Activated CD8-positive, alpha-beta memory T cell treated with anti-CD3 and anti-CD28 coated beads for 36 hours (primary cell): ENCODE results near the gene ANKRD34A. TPM values are rescaled to one million over a fixed set of nuclear protein-coding genes. Genes with fewer than 3 reads are reported as not detected.

Experiments
- CTCF ChIA-PET: fragments of 350-600 bp; sonication (Branson Sonifier 250); formaldehyde crosslinking; loops from one replicate; lab custom pipeline; 2021; ENCODE audit warnings: antibody characterized with exemption; lab: Charles Lee
- POLR2A ChIA-PET: fragments of 350-600 bp; sonication (Branson Sonifier 250); formaldehyde crosslinking; loops from one replicate; lab custom pipeline; 2021; ENCODE audit warnings: antibody characterized with exemption; lab: Charles Lee
- total RNA-seq, 2 experiments: library from RNA; stranded (reverse); gene quantifications; one replicate each; pipeline ENCODE4 v1.2.3, GENCODE V29; 2021

ANKRD34A gene
- total RNA-seq, 2 experiments from 2014 or later: 10.0 to 13.2 TPM

DNA sequence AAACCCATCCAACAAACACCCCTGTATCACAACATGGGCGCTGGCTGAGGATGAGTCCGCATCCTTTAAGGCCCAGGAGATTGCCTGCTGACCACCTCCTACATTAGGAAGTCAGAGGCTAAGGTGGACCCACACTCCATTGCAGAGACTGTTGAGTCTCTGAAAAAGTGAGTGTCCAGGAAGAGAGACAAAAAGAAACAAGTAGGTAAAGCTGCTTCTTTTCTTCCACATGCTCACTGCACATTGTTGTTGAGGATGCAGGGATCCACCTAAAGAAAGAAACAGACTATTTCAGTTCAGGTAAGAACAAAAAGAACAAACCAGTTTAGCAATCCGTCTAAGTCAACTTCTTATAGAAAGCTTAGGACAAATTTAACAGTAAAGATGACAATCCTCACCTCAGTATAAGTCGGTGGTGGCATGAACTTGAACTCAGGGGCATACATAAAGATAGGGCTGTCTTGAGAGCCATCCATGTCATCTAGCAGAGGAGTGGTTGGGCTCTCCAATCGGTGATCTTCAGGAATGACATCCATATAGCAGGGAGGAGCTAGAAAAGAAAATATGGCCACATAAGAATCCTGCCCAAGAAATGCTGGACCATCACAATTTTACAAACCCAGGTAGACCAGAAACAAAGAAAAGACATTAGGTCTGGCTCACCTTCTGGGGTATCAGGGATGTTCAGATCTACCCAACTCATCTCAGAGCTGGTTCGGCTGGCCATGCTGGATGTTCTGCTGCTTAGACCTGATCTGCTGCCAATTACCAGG lies 29.4 kb upstream of the ANKRD34A start:
- ChIA-PET POLR2A (interaction anchor here (1.2 to 3.5 kb wide), 2 partner anchors 14 to 31 kb away, joined by 5 to 19 read pairs; no protein-coding TSS in a partner anchor), CTCF (interaction anchor here (1.2 to 4.8 kb wide), 5 partner anchors 9 to 149 kb away, joined by 3 to 27 read pairs (median 7); partner anchors contain the start of gene NUDT17)

DNA sequence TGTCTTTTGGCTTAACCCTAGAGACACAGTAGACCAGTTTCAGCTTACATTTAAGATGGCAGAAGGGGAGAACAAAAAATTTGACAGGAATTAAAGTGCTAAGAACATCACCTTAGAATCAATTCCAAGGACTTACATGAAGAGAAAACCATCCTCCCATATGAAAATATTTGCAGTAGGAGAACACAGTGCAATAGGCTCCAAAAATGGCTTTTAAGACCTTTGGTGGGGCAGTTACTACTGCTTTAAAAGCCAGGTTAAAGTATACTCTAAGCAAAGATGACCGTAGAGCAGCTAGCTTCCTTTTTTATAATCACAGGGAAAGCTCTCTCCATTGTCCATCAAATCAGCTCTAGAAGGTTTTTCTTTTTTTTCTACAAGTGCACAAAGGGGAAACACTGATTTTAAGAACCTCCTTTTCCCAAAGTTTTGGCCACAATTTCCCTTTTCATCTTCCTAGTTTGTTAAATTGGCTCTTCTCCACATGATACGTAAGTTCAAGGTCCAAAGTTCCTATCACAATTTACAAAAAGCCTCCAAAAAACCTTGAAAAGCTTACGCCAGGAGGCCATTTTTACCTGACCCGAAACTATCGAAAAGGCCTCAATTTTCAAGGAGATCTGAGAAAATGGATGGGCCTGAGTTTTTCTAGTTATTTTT lies 28.7 kb upstream of the ANKRD34A start:
- POLR2A ChIA-PET: interaction anchor here (1.2 to 3.5 kb wide), 2 partner anchors 14 to 30 kb away, joined by 5 to 19 read pairs; no protein-coding TSS in a partner anchor
- CTCF ChIA-PET: interaction anchor here (1.1 to 4.8 kb wide), 7 partner anchors 8 to 148 kb away, joined by 3 to 27 read pairs (median 4); partner anchors contain the start of genes NUDT17 and RBM8A

DNA sequence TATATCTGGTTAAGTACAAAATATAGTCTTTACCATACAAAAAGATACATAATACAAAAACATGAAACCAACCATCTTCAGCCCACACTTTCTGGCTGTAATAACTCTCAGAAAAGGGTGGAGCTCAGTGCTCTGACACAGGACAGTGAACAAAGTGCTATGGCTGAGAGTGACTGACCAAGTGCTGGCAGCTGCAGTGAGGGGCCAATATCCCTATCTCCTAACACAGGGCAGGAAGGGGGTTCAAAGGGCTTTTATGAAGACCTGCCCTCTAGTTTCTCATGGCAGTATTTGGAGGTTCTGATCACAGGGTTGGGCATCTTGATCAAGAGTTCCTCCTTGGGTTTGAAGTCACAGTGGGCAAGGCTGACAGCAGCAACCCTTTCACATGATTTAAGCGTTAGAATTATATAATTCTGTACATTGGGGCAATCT lies 28.1 kb upstream of the ANKRD34A start:
- ChIA-PET CTCF (interaction anchor here (1.1 to 4.8 kb wide), 7 partner anchors 8 to 147 kb away, joined by 3 to 27 read pairs (median 4); partner anchors contain the start of genes NUDT17 and RBM8A), POLR2A (interaction anchor here (1.2 to 3.5 kb wide), 3 partner anchors 13 to 34 kb away, joined by 3 to 19 read pairs (median 4); partner anchors contain the start of genes ANKRD34A and POLR3GL)

DNA sequence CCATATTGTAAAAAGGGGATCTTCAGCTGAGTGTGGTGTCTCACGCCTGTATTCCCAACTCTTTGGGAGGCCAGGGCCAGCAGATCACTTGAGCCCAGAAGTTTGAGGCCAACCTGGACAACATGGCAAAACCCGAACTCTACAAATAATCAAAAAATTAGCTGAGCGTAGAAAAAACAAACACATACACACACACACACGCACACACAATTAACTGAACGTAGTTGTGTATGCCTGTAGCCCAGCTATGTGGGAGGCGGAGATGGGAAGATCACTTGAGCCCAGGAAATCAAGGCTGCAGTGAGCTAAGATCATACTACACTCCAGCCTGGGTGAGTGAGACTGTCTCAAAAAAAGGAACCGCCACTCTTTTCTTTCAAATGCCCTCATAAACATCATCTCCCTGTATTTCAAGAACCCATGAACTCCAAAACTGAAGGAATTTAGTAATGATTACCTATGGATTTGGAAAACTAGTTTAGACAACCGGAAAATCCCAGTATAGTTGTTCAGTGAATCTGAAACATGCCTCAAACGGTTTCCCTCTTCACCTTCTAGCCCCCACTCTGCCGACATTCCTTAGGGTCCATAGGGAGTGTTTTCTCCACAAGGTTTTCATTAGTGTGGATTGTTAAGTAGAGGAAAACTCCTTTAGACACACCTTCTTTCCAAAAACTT lies 27.5 kb upstream of the ANKRD34A start:
- CTCF ChIA-PET: interaction anchor here (0.7 to 4.8 kb wide), 6 partner anchors 10 to 147 kb away, joined by 3 to 27 read pairs (median 3); partner anchors contain the start of genes NUDT17 and RBM8A
- POLR2A ChIA-PET: interaction anchor here (1.2 to 3.5 kb wide), 3 partner anchors 13 to 33 kb away, joined by 3 to 19 read pairs (median 4); partner anchors contain the start of genes ANKRD34A and POLR3GL

DNA sequence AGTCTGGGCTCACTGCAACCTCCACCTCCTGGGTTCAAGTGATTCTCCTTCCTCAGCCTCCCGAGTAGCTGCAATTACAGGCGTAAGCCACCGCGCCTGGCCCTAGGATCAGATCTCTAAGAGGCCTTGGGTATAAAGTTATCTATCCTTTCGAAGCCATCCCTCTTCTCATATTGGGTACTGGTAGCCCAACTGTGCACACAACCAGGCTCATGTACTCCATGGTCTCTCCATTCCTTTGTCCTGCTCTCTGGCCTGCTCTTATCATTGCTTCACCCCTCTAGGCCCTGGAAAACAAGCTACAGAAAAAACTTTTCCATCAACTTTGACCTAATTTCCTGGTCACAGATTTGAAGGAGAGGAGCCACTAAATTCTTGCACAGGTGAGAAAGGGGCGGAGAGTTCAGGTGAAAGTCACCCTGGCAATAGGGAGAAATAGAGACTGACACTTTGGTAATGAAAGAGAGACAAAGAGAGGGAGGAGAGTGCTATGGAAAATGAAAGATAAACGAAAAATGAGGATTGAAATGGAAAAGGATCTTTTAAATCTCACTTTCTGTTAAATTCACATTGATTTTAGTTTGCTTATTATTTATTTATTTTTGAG lies 26.0 kb upstream of the ANKRD34A start:
- CTCF ChIA-PET: interaction anchor here (0.6 to 4.8 kb wide), 3 partner anchors 8 to 58 kb away, joined by 3 to 27 read pairs (median 3); no protein-coding TSS in a partner anchor

DNA sequence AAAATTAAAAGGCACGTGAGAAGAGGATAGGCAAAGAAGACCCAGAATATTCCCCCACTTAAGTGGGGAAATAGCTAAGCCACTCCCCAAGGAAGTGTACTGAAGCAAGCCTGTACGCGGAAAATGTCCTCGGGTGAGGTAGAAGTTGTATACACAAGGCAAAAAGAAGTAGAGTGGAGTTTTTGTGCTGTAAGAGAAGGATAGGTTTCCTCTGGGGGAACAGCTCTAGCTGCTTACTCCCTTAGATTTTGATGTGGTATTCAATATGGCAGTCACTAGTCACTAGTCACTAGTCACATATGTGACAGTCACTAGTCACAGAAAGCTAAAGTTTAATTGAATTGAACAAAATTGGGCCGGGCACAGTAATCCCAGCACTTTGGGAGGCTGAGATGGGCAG lies 24.4 kb upstream of the ANKRD34A start:
- CTCF ChIA-PET: interaction anchor here (0.6 to 1.5 kb wide), 4 partner anchors 9 to 45 kb away, joined by 3 to 6 read pairs (median 4); no protein-coding TSS in a partner anchor
- POLR2A ChIA-PET: interaction anchor here (0.7 to 1.1 kb wide), 2 partner anchors 8 to 9 kb away, joined by 3 to 6 read pairs; no protein-coding TSS in a partner anchor

More for the DNA sequence above, 26.0 kb upstream of the ANKRD34A start:
- POLR2A ChIA-PET: interaction anchor here (0.6 to 1.0 kb wide), 3 partner anchors 8 to 28 kb away, joined by 3 to 5 read pairs (median 5); partner anchors contain the start of genes ANKRD34A and POLR3GL

DNA sequence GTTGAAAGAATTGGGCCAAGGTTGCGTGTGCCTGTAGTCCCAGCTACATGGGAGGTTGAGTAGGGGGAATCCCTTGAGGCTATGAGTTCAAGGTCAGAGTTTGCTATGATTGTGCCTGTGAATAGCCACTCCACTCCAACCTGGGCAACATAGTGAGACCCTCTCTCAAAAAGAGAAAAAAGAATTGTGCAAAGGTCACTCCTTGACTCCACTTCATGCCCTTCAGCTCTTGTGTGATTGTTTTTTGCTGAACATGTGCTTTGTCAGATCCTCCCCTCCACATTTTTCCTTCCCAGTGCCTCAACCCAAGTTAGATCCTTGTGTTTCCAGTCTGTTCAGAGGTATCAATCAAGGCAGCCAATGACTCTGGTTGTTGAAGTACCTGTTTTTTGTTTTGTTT lies 23.6 kb upstream of the ANKRD34A start:
- CTCF ChIA-PET: interaction anchor here (1.5 kb wide), 1 partner anchor 16 kb away, joined by 4 read pairs; no protein-coding TSS in a partner anchor
- POLR2A ChIA-PET: interaction anchor here (0.7 kb wide), 2 partner anchors 9 to 24 kb away, joined by 3 to 4 read pairs; partner anchors contain the start of genes ANKRD34A and POLR3GL

DNA sequence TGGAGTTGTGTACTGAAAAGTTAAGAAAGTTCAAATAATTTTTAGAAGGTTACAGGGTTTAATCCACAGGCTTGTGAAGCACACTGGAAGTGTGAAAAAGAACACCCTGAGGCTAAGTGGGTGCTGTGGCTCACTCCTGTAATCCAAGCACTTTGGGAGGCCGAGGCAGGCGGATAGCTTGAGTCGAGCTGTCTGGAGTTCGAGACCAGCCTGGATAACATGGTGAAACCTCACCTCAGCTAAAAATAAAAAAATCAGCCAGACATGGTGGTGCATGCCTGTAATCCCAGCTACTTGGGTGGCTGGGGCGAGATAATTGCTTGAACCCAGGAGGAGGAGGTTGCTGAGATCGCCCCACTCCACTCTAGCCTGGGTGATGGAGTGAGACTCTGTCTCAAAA lies 22.2 kb upstream of the ANKRD34A start:
- ChIA-PET CTCF (interaction anchor here (0.7 to 1.1 kb wide), 3 partner anchors 8 to 23 kb away, joined by 3 to 5 read pairs (median 3); partner anchors contain the start of gene TXNIP), POLR2A (interaction anchor here (0.7 to 3.2 kb wide), 3 partner anchors 10 to 65 kb away, joined by 3 to 18 read pairs (median 5); partner anchors contain the start of gene TXNIP)

DNA sequence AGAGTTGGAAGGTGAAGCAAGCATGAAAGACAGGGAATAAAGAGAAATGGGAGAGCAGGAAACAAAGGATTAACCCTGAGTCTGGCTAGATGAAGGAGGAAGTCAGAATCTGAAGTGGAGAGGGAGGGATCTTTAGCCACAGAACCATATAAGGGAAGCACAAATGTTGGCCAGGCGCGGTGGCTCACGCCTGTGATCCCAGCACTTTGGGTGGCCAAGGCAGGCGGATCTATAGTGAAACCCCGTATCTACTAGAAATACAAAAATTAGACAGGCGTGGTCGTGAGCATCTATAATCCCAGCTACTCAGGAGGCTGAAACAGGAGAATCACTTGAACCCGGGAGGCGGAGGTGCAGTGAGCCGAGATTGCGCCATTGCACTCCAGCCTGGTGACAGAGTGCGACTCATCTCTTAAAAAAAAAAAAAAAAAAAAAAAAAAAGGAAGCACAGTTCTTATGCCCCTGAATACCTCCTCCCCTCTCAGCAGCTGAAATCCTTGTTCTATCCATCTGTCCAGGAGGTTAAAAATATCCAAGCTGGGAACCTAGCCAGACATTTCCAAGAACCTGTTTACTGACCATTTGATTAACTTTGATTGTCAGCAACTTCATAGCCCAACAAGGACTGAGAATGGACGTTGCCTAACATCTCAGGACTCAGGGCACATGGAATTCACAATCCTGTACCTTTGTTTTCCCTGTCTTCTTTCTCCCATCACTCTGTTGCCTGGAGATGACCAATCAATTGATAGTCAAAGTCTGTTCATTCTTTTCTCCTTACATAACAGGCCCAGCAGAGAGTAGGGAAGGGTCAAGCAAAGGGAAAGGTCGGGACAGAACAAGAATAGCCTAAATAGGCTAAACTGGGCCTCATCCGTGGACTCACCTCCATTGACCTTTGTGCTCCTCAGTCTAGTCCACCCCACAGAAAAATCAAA lies 21.4 kb upstream of the ANKRD34A start:
- CTCF ChIA-PET: interaction anchor here (2.3 kb wide), 1 partner anchor 8 kb away, joined by 10 read pairs; no protein-coding TSS in a partner anchor
- POLR2A ChIA-PET: interaction anchor here (0.7 to 3.2 kb wide), 2 partner anchors 10 to 30 kb away, joined by 5 to 18 read pairs; partner anchors contain the start of gene TXNIP

DNA sequence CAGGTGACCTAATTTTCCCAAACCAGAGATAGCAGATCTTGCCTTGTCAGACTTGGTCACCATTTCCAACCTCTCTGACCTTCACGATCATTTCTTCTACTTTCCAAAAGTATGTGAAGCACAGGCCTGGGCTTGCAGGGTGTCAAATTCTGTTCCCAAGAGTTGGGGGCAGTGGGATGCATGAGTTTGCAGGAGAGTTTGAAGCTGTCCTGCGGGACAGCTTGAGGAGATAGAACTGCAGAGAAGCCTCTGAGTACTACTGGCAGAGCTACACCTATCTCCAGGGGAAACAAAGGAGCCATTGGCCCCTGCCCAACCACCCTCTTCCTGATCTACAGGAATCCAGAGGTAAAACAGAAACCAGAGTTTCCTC lies 20.7 kb upstream of the ANKRD34A start:
- POLR2A ChIA-PET: interaction anchor here (3.2 kb wide), 1 partner anchor 11 kb away, joined by 18 read pairs; the partner anchor contains the start of gene TXNIP

DNA sequence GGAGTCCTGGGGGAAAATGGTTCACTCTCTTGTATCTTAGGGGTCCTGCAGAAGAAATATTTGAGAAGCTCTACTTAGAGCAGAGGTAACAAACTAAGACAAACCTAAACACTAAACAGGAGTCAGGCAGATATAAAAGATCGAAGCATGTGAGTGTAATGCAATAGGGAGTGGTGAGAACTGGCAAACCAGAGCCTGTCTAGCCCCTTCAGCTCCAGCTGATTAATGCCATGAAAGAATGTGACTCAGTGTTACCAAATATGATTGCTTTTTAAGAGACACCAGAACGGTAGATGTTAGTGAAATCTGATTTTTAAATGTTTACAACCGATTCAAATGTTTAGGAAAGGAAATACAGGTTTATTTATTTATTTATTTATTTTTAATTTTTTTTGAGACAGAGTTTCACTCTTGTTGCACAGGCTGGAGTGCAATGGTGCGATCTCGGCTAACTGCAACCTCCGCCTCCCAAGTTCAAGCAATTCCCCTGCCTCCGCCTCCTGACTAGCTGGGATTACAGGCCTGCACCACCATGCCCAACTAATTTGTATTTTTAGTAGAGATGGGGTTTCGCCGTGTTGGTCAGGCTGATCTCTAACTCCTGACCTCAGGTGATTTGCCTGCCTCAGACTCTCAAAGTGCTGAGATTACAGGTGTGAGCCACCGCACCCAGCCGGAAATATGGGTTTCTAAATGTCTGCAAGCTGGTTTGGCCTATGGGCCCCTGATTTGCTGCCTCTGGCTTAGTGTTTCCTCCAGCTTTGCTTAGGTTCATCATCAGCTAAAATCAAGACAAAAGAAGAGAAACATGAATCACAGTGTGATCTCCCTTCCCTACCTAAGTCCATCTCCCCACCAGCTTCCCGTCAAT lies 19.8 kb upstream of the ANKRD34A start:
- POLR2A ChIA-PET: interaction anchor here (3.2 kb wide), 1 partner anchor 12 kb away, joined by 18 read pairs; the partner anchor contains the start of gene TXNIP
- CTCF ChIA-PET: interaction anchor here (0.9 to 2.3 kb wide), 2 partner anchors 9 to 26 kb away, joined by 3 to 10 read pairs; partner anchors contain the start of gene LIX1L

More for the DNA sequence above, 20.7 kb upstream of the ANKRD34A start:
- CTCF ChIA-PET: interaction anchor here (0.9 to 2.3 kb wide), 2 partner anchors 8 to 27 kb away, joined by 3 to 10 read pairs; partner anchors contain the start of gene LIX1L

DNA sequence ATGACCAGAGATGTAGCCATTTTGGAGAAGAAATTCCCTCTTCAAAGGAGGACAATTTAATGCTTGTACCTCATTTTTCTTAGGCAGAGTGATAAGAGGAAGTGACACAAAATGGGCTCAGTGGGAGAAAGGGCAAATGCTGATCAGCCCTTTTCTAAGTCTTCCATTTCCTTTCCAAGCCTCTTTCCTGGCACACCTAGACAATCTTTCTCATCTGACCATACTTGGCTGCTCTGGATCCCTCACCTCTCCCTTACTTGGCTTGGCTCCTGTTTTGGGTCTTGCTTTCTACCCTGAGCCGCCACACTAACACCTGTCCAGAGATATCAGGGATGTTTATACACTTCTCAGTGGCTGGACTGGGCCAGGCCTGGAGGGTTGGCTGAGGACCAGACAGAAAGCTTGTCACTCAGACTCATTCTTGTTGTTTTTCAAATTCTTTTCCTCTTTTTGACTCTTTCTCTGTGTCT lies 18.9 kb upstream of the ANKRD34A start:
- POLR2A ChIA-PET: no interaction called here
- CTCF ChIA-PET: interaction anchor here (8.7 kb wide), 1 partner anchor 27 kb away, joined by 161 read pairs; no protein-coding TSS in a partner anchor

DNA sequence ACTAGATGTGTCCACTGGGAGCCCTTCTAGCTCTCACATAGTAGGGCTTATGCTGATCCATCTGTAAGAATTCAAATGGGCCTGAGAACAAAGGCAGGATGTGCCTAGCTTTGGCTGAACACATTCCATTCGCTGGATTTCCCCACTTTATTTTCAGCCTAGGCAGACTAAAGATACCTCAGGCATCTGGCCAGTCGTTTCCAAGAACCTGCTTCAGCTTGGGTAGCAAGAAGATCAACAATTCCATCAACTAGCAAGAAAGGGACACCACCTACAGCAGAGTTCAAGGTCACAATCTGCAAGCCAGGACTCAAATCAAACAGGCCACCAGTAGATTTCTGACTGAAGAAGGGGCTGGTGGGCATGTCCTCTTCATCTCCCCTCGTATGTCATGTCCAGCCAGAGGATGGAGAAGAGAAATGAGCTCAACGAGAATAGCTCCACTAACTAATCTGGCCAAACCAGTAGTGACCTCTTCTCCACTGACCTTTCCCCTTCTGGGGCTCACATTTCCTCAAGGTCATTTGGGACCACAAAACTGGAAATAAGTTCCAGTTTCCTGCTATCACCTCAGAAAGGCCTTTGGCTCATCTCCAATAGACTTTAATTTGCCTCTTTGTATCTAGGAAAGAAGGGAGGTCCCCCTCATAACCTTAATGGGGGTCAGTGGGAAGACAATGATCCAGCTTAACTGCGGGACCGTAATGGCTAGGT lies 17.8 kb upstream of the ANKRD34A start:
- ChIA-PET CTCF (interaction anchor here (1.3 to 8.7 kb wide), 4 partner anchors 9 to 28 kb away, joined by 3 to 161 read pairs (median 6); partner anchors contain the start of gene TXNIP), POLR2A (interaction anchor here (1.0 to 1.1 kb wide), 3 partner anchors 8 to 20 kb away, joined by 4 to 5 read pairs (median 4); partner anchors contain the start of gene TXNIP)
